ENCODE results near the gene DPYD.
"Not testable (repeated sequence)": the region's sequence is repeated elsewhere in the genome, so short reads cannot be mapped to it uniquely, and the experiment has no call there.

DPYD gene

DNA sequence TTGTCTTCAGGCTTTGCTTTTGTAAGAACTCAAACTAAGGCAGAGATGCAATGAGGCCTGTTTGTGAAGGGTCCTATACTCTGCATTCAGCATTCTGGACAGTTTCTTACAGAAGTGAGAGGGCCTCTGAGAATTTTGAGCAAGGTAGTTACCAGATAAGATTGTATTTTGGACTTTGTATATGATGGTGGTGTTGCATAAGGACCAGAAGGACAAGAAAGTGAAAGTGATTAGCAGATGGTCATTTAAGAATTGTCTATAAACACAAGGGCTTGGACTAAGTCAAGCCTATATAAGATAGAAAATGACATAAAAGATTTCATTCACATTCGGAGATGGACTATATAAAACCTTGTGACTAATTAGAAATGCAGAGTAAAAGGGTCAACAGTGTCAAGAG is 662.2 kb downstream of the DPYD start:
- no peak for DNase-seq

DNA sequence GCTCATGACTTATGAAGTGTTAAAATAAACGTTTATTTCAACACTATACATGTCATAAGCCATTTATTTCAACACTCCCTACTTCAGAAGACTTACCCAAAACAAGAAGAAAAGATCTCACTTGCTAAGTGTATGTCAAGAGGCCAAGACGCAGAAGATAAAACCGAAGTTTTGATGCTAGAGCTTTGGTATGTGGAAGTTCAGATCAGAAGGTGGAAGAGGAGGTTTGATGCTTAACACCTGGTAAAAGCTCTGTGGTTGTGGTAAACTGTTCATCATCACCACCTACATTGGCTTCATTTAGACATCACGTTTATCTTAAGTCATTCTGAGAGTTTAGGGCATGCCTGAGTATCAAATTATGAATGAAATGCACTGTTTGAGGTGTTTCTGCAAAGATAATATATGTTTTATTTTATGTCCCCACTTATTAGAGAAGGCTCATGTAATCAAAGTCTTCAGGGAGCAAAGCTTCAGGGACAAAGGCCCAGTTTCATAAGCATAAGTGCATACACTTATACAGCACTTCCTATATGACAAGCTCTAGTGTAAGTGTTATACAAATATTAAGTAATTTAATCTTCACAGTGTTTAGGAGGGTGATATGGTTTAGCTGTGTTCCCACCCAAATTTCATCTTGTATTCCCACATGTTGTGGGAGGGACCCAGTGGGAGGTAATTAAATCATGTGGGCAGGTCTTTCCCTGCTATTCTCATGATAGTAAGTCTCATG is 665.9 kb downstream of the DPYD start:
- no peak for DNase-seq

DNA sequence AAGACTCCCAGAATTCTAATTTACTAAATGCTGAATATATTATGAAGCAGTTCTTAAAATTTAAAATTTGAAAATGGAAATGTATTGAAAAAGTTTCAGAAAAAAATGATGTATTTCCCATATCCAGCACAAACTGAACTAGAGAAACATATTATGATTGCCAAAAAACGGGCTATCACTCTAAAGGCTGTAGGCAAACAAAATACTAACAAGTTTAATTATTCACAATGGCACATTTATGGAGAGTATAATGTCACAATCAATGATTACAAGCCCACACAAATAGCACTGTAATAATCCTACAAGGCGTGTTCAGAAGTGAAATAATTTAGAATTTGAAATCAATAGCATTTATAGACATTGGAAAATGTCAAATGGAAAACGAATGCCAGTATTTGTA is 667.9 kb downstream of the DPYD start:
- no peak for DNase-seq

DNA sequence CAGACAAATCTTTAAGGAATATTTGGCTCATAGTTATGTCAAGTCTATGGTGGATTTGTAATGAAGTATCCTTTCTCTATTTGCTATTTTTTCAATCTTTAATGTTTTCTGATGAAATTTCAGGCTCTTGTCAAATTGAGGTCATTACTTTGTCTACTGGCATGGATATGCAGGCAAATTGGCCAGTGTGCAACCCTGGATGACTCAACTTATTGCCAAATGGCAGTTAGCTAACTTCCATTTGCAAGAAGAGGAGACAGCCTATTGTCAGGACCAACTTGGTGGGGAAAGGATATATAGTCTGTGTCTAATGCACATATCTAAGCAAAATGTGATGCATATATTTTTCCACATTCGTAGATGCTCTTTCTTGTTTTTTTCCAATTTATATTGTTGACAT is 668.8 kb downstream of the DPYD start:
- no peak for DNase-seq

DNA sequence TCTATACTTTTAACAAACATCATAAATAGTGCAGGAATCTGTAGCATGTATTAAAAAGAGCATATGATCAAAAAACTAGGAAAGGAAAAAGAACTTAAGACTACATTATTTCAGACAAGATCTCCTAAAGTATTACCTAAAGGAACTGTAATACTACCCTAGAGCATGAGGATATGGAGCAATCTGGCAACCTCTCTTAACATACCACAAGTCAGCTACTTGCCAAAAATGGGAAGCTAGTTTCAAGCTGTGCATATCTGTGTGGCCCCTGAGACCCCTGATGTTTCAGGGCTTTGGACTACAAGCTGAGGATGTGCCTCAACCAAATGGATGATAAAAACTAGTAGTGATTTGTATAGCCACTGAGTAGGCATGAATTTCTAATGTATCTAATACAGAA is 673.6 kb downstream of the DPYD start:
- no peak for DNase-seq

DNA sequence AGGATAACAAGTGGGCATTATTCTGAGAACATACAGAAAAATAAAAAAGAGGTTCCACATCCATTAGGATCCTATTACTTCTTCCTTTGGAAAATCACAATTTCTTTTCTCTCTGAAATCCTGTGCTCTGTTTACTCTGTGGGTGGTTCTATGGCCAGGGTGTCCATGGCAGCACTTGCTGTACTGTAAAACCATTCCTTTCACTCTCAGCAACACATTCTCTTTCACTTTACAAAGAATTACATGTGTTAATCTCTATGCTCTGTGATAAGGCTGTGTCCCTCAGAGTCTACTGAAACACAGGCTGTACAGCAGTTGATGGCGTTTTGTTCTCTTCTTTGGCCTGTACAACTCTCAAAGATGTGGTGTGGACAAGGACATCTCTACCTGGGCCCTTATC is 675.2 kb downstream of the DPYD start:
- no peak for DNase-seq

DNA sequence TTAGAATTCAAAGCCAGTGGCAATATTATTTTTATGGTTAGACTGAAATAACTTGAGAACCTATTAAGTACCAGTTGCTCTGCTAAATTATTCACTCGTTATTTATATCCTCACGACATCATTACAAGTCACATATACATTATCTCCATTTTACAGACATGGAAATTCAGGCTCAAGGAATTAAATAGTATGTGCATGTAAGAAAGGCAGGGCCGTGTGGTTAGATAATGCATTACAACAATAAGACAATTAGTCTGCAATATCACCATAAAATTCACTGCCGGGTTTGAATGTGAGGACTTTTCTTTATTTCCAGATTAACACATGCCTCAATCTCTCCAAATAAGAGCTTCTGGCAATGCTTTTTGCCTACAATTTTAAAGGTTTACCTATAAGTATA is 675.8 kb downstream of the DPYD start:
- DNase-seq = no peak

DNA sequence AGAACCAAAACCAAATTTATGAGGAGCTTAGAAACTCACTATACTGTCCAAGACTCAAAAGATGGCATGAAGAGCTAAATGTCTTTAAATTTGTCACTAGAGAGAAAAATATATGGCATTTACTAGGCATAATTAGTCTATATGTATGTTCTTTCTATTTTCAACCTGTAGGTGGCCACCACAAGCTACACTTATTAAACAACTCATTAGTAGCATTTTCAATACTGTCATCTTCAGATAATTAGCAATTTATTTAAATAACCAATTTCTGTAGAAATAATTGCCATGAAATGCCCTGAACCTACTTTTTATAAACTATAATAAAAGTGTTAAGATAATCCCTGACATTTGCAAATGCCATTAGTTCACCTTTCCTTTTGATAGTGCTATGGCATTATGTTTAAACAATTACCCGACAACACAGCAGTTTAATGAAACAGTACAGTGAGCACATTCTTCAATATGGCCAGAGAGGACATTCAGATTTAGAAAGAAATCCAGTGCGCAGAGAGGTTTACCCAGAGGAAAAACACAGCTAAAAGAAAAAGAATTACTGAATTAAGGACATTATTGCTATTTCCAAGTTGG is 676.8 kb downstream of the DPYD start:
- no peak for DNase-seq

DNA sequence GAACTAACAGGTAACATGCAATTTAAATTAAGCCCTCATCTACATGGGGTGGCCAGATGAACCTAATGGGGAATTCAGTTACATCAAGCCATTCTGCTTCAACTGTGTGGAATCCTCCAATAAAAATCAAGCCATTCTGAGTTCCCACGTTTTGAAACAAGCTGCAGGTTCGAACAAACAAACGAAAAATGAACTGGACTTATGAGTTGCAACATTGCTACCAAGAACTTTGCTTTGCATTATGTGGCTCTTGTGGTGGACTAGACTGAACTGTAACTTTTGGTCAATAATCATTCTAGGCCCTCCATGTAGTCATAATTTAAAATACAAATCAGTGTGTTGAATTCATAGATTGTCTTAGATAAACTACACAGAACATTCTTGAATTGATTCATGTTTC is 682.0 kb downstream of the DPYD start:
- no peak for DNase-seq

DNA sequence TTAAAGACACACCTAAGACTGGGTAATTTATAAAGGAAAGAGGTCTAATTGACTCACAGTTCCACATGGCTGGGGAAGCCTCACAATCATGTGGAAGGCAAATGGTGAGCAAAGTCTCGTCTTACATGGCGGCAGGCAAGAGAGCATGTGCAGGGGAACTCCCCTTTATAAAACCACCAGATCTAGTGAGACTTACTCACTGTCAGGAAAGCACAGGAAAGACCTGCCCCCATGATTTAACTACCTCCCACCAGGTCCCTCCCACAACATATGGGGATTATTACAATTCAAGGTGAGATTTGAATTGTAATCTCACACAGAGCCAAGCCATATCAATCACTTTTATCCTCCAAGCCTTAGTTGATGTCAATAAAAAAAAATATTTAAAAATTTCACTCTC is 689.5 kb downstream of the DPYD start:
- DNase-seq = not testable (repeated sequence)

DNA sequence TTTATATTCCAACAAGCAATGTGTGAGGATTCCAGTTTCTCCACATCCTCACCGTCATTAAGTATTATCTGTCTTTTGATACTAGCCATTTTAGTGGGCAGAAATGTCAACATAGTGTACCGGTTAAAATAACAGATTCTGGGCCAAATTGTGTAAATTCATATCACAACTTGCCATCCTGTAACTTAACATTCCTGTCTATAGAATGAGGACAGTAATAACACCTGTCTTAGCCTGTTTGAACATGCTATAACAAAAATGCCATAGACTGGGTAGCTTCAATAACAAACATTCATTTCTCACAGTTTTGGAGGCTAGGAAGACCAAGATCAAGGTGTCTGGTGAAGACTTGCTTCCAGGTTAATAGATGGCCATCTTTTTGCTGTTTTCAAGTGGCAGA is 708.2 kb downstream of the DPYD start:
- DNase-seq = no peak

DNA sequence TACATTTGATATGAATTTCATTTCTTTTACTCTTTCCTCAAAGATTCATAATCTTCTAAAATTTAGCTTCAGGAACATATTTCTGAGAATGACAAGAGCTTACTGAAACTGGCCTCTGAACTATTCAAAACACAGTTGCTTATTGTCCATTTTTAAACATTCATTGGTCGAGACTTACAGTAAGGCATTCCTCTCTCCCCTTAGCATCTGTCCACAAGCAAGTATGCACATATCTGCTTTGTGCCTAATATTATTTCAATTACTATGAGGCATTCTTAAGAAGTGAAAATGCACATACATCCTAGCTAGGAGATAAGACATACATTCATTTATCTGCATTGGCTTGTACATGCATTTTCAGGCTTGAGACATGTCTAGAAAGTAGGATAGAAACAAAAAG is 710.5 kb downstream of the DPYD start:
- no peak for DNase-seq

DNA sequence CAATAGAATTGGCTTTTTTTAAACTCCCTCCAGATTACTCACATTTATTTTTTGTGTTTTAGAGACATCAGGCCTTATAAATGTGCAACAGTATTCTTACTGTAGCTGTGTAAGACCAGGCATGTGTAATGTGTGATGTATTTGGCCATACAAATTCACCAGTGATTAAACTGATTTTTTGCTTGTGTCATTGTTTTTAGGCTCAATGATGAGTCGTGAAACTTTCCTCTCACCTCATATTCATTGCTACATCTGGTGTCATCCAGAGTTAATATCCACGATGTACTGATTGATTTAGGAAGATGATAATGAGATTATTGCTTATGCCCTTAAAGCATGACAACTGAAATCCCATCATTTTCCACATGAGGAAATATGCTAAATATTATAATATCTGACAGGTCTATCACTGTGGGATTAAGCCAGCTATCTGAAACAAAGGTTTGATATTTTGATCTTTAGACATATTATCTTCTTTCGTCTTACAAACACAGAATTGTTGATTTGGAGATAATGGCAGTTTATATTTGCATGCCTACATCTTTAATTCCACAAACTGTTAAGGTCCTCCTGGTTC is 711.4 kb downstream of the DPYD start:
- DNase-seq = no peak

DNA sequence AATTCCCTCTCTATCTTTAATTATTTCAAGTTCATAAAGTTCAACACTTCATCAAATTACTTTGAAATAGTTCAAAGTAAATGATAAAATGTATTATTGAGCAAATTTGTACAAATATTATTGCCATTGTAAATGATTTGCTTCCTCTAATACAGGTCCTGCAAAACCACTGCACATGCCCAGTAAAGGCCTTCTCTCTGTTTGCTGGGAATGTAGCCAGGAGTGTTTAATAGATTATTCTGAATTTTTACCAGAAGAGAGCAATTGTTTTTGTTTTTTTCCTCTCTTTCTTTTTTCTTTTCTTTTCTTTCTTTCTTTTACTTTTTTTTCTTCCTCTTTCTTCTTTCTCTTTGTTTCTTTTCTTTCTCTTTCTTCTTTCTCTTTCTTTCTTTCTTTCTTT is 713.0 kb downstream of the DPYD start:
- no peak for DNase-seq

DNA sequence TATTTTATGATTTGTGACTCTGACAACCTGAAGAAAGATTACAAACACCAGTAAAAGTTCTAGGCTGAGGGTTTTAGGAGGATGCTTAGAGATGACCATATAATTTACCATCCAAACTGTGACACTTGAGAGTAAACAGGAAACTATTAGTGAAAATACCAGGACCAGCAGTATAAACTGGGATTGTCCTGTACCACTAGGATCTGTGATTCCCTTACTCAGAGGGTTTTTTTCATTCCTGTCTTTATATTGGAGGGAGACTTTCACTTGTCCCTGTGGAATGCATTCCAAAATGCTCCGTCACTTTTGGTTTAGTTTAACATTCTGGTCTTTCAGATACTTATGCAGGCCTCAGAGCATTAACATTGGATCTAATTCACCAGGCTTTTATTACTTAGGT is 716.4 kb downstream of the DPYD start:
- no peak for DNase-seq

DNA sequence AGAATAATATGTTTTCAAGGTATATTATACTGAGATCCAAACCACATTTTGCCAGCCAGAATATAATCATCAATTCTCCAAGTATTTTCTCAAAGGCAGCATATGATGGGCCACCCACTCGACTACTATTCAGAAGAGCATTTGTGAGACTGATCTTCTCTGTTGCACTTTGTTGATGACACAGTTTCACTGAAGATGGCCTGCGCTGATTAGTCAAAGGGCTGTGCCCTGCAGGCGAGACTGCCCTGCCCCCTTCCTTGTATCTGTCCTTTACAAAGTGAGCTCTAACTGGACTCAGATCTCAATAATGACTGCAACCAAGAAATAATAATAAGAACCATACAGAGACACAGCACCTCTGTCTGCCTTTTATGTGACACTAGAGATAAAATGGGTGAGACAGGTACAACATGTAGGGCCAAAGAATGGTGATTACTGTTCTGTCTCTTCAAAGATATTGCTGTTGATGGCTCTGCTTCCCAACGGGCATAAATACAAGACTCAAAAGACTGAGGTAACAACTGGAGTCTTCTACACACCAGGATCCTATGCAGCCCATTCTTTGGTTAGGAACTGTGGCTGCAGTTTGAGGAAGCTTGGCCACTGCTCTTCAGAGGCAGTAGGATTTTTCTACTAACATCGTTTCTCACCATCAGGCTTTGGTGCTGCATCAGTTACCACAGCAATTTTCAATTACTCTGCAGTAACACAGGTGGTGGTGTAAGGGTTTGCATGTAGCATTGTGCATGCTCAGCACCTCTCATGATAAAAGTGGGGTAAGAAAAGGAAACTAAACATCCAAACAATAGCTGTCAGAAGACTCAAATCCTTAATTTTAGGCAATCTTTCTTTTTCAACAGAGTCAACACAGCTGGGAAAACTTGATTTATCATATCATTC is 718.1 kb downstream of the DPYD start:
- DNase-seq = no peak

DNA sequence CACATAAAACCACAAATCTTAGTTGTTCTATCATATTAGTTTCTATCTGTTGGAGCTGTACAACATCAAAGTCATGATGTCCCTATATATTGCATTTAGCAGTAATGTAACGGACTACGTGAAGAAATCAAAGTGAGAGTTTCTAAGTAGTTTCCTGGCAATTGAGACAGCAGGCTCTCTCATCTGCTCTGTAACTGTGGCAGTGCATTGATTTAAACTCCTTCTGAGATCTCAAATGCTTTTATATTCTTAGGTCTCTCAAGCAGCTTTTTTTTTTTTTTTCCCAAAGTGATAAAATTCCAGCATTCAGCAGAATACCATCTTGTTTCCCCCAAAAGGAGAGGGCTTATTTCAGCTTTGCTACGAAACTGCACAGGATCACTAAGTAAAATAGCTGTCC is 719.2 kb downstream of the DPYD start:
- no peak for DNase-seq

DNA sequence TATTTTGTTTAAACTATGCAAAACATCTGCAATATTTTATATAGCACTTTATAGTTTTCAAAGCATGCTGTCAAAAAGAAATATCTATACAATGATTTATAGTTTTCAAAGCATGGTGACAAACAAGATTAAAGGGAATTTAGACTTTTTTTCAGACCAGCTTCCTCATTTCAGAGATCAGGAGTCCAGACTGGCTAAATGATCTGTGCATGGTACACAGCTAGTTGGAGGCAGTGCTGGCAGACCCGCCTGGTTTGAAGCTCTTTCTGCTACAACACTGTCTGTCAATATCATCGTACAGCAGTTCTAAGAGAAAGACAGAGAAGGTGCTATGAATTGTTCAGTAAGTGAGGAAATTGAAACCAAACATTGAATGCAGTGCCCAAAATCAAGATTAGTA is 720.2 kb downstream of the DPYD start:
- no peak for DNase-seq

DNA sequence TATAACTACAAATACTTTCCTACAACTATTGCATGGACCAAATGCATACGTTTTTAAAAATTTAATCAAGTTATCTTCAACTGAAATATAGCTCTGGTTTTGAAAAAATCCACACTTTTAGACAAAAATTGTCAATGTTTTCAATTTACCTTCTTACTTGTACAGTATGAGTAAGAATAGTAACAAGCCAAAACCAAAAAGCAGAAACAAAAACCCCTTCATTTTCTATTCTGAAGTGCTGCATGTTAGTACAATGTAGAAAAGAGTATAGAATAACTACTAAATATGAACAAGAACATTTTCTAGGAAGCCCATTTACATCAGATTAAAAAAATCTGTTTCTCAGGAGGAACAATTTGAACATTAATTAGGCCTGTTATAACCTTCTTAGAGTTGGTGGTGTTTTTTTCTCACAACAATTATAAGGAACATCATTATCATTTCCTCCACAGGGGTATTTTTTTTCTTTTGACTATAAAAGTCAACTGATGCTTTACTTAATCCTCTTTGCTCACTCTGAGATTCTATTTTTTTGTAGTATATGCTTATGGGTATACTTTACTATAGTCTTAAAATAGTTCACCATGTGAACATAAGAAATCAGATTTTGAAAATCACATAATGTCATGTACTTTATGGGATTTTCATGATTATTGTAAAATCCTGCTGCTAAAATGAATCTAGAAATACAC is 723.9 kb downstream of the DPYD start:
- DNase-seq = no peak

DNA sequence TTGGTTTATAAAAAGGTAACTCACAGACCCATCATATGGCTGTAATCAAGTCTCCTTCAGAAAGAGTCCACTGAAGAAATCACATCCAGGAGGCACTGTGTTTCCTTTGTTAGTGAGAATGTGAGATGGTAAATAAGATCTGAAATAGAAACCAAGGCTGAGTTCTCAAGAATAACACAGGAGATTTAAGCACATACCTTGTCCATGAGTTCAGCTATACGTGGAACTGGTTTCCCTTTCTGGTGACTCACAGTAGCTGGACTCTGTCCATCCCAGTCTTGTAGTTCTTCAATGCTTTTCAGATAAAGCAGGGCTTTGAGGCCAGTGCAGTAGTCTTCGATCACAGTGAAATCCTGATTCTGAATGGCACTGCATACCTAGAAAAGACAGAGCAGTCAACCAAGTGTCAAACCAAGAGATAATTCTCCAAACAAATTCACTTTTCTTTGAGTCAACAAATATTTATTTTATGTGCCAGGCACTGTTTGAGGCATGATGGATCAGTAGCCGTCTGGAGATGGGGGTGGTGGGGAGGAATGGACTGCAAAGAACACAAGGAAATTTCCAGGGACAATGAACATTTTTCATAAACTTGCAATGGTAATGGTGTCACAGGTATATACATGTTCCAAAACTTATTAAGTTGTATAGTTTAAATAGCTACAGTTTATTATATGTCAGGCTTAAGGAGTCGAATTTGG is 727.8 kb downstream of the DPYD start:
- no peak for DNase-seq

DNA sequence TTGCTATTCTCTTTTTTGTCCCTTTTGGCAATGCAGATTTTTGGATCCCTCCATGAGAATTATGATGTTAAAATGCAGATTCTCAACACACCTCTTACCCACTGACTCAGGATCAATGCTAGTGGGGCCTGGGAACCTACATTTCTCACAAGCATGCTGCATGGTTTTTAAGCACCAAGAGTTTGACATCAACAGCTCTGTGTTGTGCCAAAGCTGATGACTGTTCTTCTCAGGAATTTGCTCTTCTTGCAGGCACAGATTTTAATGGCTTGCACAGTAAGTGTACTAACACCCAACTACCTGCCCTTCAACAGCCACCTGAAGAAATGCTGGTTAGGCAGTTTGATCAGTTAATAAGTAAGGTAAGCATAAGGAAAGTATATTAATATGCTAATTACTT is 730.5 kb downstream of the DPYD start:
- no peak for DNase-seq

DNA sequence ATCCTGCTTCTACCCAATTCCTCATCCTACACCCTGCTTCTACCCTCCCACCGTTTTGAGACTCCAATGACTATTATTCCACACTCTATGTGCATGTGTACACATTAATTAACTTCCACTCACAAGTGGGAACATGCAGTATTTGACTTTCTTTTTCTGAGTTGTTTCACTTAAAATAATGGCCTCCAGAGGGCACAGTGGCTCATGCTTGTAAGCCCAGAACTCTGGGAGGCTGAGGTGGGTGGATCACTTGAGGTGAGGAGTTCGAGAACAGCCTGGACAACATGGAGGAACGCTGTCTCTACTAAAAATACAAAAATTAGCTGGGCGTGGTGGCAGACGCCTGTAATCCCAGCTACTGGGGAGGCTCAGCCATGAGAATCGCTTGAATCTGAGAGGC is 734.5 kb downstream of the DPYD start:
- no peak for DNase-seq
